SK-N-SH treated with all-trans-retinoic acid at 6 μM for 48 hours (cell line): ENCODE results near the gene EEFSEC.

Source experiments
- ATAC-seq: fragments of 200-7000 bp; cut with Tn5 transposase; 3 replicates; pipeline ENCODE4 v1.9.1; 2020; ENCODE audit warnings: mild to moderate bottlenecking, moderate library complexity
- ARNTL ChIP-seq: fragments of 450-650 bp; formaldehyde crosslinking; IDR thresholded peaks from 2 replicates; pipeline ENCODE4 v1.5.0; 2020; ENCODE audit warnings: low read depth, mild to moderate bottlenecking, moderate library complexity, borderline replicate concordance
- BACH2 ChIP-seq: fragments of 250-450 bp; sonication (Bioruptor Pico); IDR thresholded peaks from 2 replicates; pipeline ENCODE4 v1.9.0; 2021; ENCODE audit warnings: mild to moderate bottlenecking, borderline replicate concordance
- ESRRG ChIP-seq: fragments of 250-450 bp; sonication (Bioruptor Pico); IDR thresholded peaks from 2 replicates; pipeline ENCODE4 v1.6.1; 2021; ENCODE audit warnings: mild to moderate bottlenecking
- OSR1 ChIP-seq: fragments of 250-450 bp; sonication (Bioruptor Pico); IDR thresholded peaks from 2 replicates; pipeline ENCODE4 v1.8.0; 2022; ENCODE audit warnings: moderate library complexity, mild to moderate bottlenecking, inconsistent platforms
- SNAI2 ChIP-seq: fragments of 250-450 bp; sonication (Bioruptor Pico); IDR thresholded peaks from 2 replicates; pipeline ENCODE4 v1.5.0; 2020; ENCODE audit warnings: mild to moderate bottlenecking, moderate library complexity
- TCF4 ChIP-seq: fragments of 250-450 bp; sonication (Bioruptor Pico); IDR thresholded peaks from 2 replicates; pipeline ENCODE4 v1.8.0; 2021; ENCODE audit warnings: mild to moderate bottlenecking, moderate library complexity, borderline replicate concordance
- TOX ChIP-seq: fragments of 250-450 bp; sonication (Bioruptor Pico); IDR thresholded peaks from 2 replicates; pipeline ENCODE4 v1.8.0; 2021; ENCODE audit warnings: mild to moderate bottlenecking, moderate library complexity, borderline replicate concordance
- ZC3H10 ChIP-seq: fragments of 250-450 bp; sonication (Bioruptor Pico); IDR thresholded peaks from 2 replicates; pipeline ENCODE4 v1.5.1; 2021; ENCODE audit warnings: mild to moderate bottlenecking, moderate library complexity
- ZFP30 ChIP-seq: fragments of 450-650 bp; formaldehyde crosslinking; IDR thresholded peaks from 2 replicates; pipeline ENCODE4 v1.5.0; 2022; ENCODE audit warnings: mild to moderate bottlenecking, moderate library complexity
- ZNF70 ChIP-seq: fragments of 450-650 bp; formaldehyde crosslinking; IDR thresholded peaks from 2 replicates; pipeline ENCODE4 v1.5.0; 2020; ENCODE audit warnings: mild to moderate bottlenecking, moderate library complexity

EEFSEC gene

DNA sequence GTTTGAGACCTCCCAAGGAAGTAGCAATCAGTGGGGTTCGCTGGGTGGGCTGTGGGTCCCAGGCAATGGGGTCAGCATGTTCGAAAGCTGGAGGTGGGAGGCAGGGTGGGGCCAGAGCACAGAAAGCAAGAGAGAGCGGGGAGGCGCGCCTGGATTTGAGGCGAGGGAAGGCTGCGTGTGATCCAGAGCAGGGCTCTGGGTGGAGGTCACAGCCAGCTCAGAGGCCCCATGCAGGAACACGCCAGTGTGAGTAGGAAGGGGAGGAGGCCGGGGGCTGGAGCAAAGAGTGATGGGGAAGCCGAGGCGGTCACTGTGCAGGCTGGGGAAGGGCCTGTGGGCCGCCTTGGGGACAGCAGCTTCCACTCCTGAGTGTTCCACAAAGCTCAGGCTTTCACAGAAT is 304.7 kb downstream of the EEFSEC start:
- TF ChIP-seq BACH2 (CRISPR knock-in tag) (no peak), TOX (CRISPR knock-in tag) (no peak), TCF4 (CRISPR knock-in tag) (no peak), OSR1 (no peak), ZC3H10 (CRISPR knock-in tag) (no peak), SNAI2 (CRISPR knock-in tag) (no peak), ESRRG (CRISPR knock-in tag) (no peak), ZNF70 (no peak), ZFP30 (CRISPR knock-in tag) (no peak), ARNTL (CRISPR knock-in tag) (no peak)
- no peak for ATAC-seq
